IMR-90 (cell line): Measurements from ENCODE around the gene FLOT2.

Source experiments
- BHLHE40 ChIP-seq: fragments of 150-350 bp; IDR thresholded peaks from 2 replicates; pipeline ENCODE4 v1.6.1; 2016; ENCODE audit warnings: mild to moderate bottlenecking, low read depth, low read length
- CEBPB ChIP-seq: IDR thresholded peaks from 2 replicates; pipeline ENCODE4 v1.6.1; 2012; ENCODE audit warnings: low read depth, low read length, improper control_type of control experiment
- CTCF ChIP-seq: conservative IDR thresholded peaks from 2 replicates; pipeline ENCODE4 v1.5.1; 2012; ENCODE audit warnings: mild to moderate bottlenecking, low read depth, low read length, improper control_type of control experiment
- MAZ ChIP-seq: IDR thresholded peaks from 2 replicates; pipeline ENCODE4 v1.6.1; 2012; ENCODE audit warnings: low read depth, mild to moderate bottlenecking, low read length, improper control_type of control experiment, moderate library complexity, borderline replicate concordance
- MXI1 ChIP-seq: IDR thresholded peaks from 2 replicates; pipeline ENCODE4 v1.6.1; 2012; ENCODE audit warnings: low read depth, mild to moderate bottlenecking, low read length, moderate library complexity, borderline replicate concordance
- POLR2A ChIP-seq: IDR thresholded peaks from 2 replicates; pipeline ENCODE4 v1.6.1; 2012; ENCODE audit warnings: mild to moderate bottlenecking, low read depth, low read length
- RAD21 ChIP-seq: IDR thresholded peaks from 2 replicates; pipeline ENCODE4 v1.6.1; 2012; ENCODE audit warnings: low read length, improper control_type of control experiment
- TF ChIP-seq, protein P1 (sequence below): fragments of 150-350 bp; IDR thresholded peaks from 2 replicates; pipeline ENCODE4 v1.6.1; 2017; ENCODE audit warnings: mild to moderate bottlenecking, antibody characterized with exemption, low read length, low read depth

- TF ChIP-seq RAD21 (no peak), POLR2A (no peak), BHLHE40 (no peak), CEBPB (no peak), CTCF (no peak), MXI1 (no peak), MAZ (no peak)
- TF ChIP-seq, protein P1, sequence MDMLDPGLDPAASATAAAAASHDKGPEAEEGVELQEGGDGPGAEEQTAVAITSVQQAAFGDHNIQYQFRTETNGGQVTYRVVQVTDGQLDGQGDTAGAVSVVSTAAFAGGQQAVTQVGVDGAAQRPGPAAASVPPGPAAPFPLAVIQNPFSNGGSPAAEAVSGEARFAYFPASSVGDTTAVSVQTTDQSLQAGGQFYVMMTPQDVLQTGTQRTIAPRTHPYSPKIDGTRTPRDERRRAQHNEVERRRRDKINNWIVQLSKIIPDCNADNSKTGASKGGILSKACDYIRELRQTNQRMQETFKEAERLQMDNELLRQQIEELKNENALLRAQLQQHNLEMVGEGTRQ, result no peak
Measured at GRCh38 chr17:28926786-28927185, 29.3 kb upstream of the FLOT2 start.
